ENCODE results near the gene ARSG.
"Not testable (repeated sequence)": the region's sequence is repeated elsewhere in the genome, so short reads cannot be mapped to it uniquely, and the experiment has no call there.

The ARSG gene

DNA sequence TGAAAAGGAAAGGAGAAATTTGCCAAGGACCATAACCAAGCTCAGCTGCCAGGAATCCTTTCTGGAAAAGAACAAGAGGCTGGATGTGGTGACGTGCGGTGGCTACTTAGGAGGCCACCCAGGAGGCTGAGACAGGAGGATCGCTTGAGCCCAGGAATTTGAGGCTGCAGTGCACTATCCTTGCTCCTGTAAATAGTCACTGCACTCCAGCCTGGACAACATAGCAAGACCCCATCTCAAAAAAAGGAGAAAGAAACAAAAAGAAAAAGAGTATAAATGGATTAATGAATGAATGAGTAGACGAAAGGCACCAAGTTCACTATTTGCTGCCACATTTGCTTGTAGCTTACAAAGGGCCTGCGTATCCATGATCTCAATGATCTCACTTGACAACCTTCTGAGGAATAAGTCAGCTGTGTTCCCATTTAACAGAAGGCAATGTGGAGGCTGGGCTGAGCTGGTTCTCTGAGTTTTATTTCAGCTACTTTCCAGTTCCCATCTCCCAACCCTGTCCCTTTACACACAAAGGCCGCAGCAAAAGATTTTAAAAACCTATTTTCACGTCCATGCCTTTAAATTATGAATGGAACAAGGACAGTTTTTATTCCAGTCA is 29.8 kb downstream of the ARSG start:
- Histone ChIP-seq H3K27me3 (ENCODE audit: control insufficient read depth, insufficient read depth, low read length) (no peaks in the 10 kb centered on the region), H3K36me3 (ENCODE audit: control insufficient read depth, insufficient read depth, low read length) (no peaks in the 10 kb centered on the region), H3K27ac (ENCODE audit: low read depth, low read length) (no peak overlapping the region), H3K4me1 (ENCODE audit: control insufficient read depth, insufficient read depth, low read length) (no peaks in the 10 kb centered on the region; the same call in 1 of the 2 replicates), H3K9ac (ENCODE audit: low read length) (no peak overlapping the region), H3K9me3 (ENCODE audit: control insufficient read depth, insufficient read depth, low read depth, low read length) (peaks cover 5% of the 10 kb centered on the region; the same call in 1 of the 2 replicates), H3K4me3 (ENCODE audit: low read depth, low read length) (no peak overlapping the region)

DNA sequence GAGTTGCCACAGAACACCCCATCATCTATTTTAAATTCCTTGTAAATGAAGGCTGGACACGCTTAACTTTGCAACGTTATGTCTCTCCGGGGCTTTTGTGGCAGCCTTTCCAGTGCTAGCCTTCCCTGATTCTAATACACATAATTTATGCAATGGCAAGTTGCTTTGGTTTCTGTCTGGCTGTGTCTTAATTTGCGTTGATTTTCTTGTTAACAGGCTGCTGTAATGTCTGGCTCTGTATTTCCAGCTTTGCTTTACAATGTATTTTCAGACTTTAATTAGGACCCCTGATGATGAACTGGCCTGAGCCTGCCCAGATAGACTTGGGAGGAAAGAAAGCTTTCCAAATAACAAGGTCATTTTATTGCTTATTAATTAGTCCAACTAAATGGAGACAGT is 30.3 kb downstream of the ARSG start:
- Histone ChIP-seq H3K27ac (ENCODE audit: low read depth, low read length) (no peak overlapping the region), H3K4me1 (ENCODE audit: control insufficient read depth, insufficient read depth, low read length) (no peaks in the 10 kb centered on the region; the same call in 1 of the 2 replicates), H3K36me3 (ENCODE audit: control insufficient read depth, insufficient read depth, low read length) (no peaks in the 10 kb centered on the region), H3K27me3 (ENCODE audit: control insufficient read depth, insufficient read depth, low read length) (no peaks in the 10 kb centered on the region), H3K9ac (ENCODE audit: low read length) (no peak overlapping the region), H3K4me3 (ENCODE audit: low read depth, low read length) (no peak overlapping the region), H3K9me3 (ENCODE audit: control insufficient read depth, insufficient read depth, low read depth, low read length) (peaks cover 5% of the 10 kb centered on the region; the same call in 1 of the 2 replicates)

DNA sequence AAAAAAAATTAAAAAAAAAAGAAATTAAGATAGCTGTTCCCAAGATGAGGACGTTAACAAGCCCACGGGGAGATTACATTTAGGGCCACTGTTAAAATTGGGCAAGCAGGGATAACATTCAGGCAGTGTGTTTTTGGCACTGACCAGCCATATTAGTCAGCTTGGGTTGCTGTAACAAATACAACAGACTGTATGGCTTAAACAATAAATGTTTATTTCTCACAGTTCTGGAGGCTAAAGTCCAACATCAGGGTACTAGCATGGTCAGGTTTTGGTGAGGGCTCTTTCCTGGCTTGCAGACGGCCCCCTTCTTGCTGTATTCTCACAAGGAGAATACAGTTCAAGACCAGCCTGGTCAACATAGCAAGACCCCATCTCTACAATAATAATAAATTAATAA is 31.3 kb downstream of the ARSG start:
- no peak overlapping the region for H3K27ac ChIP-seq (ENCODE audit: low read depth, low read length)
- no peaks in the 10 kb centered on the region; the same call in 1 of the 2 replicates for H3K4me1 ChIP-seq (ENCODE audit: control insufficient read depth, insufficient read depth, low read length)
- no peak overlapping the region for H3K9ac ChIP-seq (ENCODE audit: low read length)
- peaks cover 5% of the 10 kb centered on the region; the same call in 1 of the 2 replicates for H3K9me3 ChIP-seq (ENCODE audit: control insufficient read depth, insufficient read depth, low read depth, low read length)
- H3K36me3 ChIP-seq (ENCODE audit: control insufficient read depth, insufficient read depth, low read length), result no peaks in the 10 kb centered on the region
- no peak overlapping the region for H3K4me3 ChIP-seq (ENCODE audit: low read depth, low read length)
- no peaks in the 10 kb centered on the region for H3K27me3 ChIP-seq (ENCODE audit: control insufficient read depth, insufficient read depth, low read length)

DNA sequence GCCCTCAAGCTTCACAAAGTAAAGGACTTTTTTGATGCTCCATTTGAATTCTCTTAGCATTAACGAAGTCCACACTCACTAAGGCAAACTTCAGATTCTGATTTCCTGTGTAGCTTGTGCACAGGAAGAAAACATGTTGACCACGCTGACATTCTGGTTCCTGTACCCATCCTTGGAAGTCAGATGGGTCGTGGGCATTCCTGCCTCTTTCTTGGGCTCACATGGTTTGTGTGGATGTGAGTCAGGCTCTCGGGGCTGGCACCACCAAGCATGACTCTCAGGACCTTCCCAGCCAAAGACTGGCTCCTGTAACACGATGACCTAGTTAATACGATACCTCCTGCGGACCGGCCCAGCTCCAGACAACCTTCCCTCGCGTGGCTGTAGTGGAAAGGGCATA is 32.8 kb downstream of the ARSG start:
- Histone ChIP-seq H3K9ac (ENCODE audit: low read length) (no peak overlapping the region), H3K9me3 (ENCODE audit: control insufficient read depth, insufficient read depth, low read depth, low read length) (peaks cover 5% of the 10 kb centered on the region; the same call in 1 of the 2 replicates), H3K36me3 (ENCODE audit: control insufficient read depth, insufficient read depth, low read length) (no peaks in the 10 kb centered on the region), H3K4me1 (ENCODE audit: control insufficient read depth, insufficient read depth, low read length) (no peaks in the 10 kb centered on the region; the same call in 1 of the 2 replicates), H3K4me3 (ENCODE audit: low read depth, low read length) (no peak overlapping the region), H3K27ac (ENCODE audit: low read depth, low read length) (no peak overlapping the region), H3K27me3 (ENCODE audit: control insufficient read depth, insufficient read depth, low read length) (no peaks in the 10 kb centered on the region)

DNA sequence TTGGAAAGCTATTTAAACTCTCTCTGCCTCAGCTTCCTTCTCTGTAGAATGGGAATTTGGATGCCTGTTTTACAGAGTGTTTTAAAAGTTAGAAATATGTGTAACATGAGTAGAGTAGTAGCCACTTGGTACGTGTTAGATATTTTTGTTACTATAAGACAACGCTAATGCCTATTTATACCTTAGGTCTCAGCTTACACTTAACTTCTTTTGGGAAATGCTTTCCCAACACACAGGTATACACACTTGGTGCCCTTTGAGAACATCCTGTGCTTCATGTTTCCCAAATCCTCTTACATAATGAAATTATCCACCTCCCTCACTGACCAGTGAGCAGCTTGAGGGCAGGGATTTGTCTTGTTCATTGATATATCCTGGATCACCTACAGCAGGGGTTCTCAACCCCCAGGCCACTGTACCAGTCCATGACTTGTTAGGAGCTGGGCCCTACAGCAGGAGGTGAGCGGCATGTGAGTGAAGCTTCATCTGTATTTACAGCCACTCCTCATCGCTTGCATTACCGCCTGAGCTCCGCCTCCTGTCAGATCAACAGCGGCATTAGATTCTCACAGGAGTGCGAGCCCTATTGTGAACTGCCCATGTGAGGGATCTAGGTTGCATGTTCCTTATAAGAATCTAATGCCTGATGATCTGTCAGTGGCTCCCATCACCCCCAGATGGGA is 33.5 kb downstream of the ARSG start:
- Histone ChIP-seq H3K4me1 (ENCODE audit: control insufficient read depth, insufficient read depth, low read length) (no peaks in the 10 kb centered on the region; the same call in 1 of the 2 replicates), H3K27ac (ENCODE audit: low read depth, low read length) (no peak overlapping the region)

DNA sequence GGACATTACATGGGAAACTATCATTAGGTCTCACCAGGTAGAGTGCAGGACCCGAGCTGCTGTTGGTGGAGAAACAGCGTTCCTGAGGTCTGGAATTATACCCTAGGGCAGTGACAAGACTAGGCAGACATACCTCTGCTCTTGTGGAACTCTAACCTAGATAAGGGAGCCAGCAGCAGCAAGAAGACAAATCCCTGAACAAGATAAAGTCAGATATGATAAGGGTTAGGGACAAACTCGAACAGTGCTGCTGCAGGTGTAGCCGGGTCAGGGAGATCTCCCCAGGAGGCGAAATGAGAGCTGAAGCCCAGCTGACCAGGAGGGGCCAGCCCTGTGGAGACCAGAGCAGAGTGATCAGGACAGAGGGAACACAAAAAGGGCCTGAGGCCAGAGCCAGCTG is 34.7 kb downstream of the ARSG start:
- Histone ChIP-seq H3K4me1 (ENCODE audit: control insufficient read depth, insufficient read depth, low read length) (no peaks in the 10 kb centered on the region; the same call in 1 of the 2 replicates), H3K27ac (ENCODE audit: low read depth, low read length) (no peak overlapping the region), H3K27me3 (ENCODE audit: control insufficient read depth, insufficient read depth, low read length) (no peaks in the 10 kb centered on the region), H3K36me3 (ENCODE audit: control insufficient read depth, insufficient read depth, low read length) (no peaks in the 10 kb centered on the region), H3K9me3 (ENCODE audit: control insufficient read depth, insufficient read depth, low read depth, low read length) (peaks cover 14% of the 10 kb centered on the region), H3K4me3 (ENCODE audit: low read depth, low read length) (no peak overlapping the region), H3K9ac (ENCODE audit: low read length) (no peak overlapping the region)

More for the DNA sequence above, 33.5 kb downstream of the ARSG start:
- no peak overlapping the region for H3K9ac ChIP-seq (ENCODE audit: low read length)
- H3K4me3 ChIP-seq (ENCODE audit: low read depth, low read length), result no peak overlapping the region
- H3K9me3 ChIP-seq (ENCODE audit: control insufficient read depth, insufficient read depth, low read depth, low read length), result peaks cover 7% of the 10 kb centered on the region; the same call in 1 of the 2 replicates
- no peaks in the 10 kb centered on the region for H3K36me3 ChIP-seq (ENCODE audit: control insufficient read depth, insufficient read depth, low read length)
- H3K27me3 ChIP-seq (ENCODE audit: control insufficient read depth, insufficient read depth, low read length), result no peaks in the 10 kb centered on the region

DNA sequence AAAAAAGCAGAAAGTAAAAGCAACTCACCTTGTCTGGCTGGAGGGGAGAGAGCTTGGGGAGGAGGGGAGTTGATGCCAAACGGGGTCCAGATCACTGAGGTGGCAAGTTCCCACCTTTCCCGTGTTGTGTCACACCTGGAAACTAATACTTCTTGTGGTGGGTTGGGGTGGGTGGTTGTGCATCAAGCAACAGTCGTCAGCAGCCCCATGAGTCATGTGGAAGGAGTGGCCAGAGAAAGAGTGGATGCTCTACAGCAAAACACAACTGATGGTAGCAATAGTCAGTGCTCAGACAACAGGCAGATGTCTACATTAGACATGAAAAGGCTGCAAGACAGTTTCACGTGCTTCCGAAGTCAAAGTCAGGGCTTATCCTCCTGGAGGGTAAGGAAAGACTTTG is 35.4 kb downstream of the ARSG start:
- Histone ChIP-seq H3K27ac (ENCODE audit: low read depth, low read length) (no peak overlapping the region), H3K27me3 (ENCODE audit: control insufficient read depth, insufficient read depth, low read length) (no peaks in the 10 kb centered on the region), H3K9me3 (ENCODE audit: control insufficient read depth, insufficient read depth, low read depth, low read length) (peaks cover 20% of the 10 kb centered on the region), H3K4me1 (ENCODE audit: control insufficient read depth, insufficient read depth, low read length) (no peaks in the 10 kb centered on the region; the same call in 1 of the 2 replicates), H3K4me3 (ENCODE audit: low read depth, low read length) (no peak overlapping the region), H3K36me3 (ENCODE audit: control insufficient read depth, insufficient read depth, low read length) (no peaks in the 10 kb centered on the region), H3K9ac (ENCODE audit: low read length) (no peak overlapping the region)

DNA sequence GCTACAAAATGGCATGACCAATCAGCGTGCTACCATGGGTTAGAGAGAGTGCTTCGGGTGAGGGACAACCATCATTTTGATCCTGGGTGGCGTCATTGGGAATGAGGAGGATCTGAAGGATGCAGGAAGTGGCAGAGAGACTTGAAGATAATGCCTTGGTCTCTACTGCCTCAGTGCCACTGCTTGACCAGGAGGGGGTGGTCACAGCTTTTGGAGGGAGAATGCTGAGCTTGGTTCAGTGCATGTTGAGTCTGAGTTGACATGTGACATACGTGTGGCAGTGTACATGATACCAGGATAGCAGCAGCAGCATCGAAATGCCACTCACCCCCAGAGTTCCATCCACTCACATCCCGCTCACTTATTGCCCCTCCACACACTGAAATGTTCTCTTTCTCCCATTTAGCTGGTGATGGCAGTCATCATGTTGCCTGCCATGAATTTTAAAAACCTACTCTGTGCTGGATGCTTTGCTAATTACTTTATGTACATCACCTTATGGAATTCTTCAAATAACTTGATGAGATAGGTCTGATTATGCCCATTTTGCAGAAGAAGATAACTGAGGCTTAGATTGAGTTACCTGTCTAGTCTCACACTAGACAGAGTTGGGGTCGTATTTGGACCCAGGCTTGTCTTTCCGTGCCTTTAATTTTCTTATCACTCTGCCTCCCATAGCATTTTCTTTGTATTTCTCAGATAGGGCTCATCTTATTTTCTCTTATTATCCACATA is 36.7 kb downstream of the ARSG start:
- H3K27me3 ChIP-seq (ENCODE audit: control insufficient read depth, insufficient read depth, low read length), result no peaks in the 10 kb centered on the region
- no peak overlapping the region for H3K27ac ChIP-seq (ENCODE audit: low read depth, low read length)

DNA sequence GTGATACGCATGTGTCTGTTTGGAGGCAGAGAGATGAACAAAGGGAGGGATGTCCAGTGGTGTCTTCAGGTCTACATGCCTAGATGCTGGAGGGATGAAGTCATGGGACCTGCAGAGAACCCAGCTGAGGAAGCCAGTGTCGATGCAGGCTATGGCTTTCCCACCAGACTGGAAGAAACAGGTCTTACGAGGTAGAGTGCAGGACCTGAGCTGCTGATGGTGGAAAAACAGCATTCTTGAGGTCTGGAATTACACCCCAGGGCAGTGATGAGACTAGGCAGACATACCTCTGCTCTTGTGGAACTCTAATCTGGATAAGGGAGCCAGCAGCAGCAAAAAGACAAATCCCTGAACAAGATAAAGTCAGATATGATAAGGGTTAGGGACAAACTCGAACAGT is 37.4 kb downstream of the ARSG start:
- Histone ChIP-seq H3K4me1 (ENCODE audit: control insufficient read depth, insufficient read depth, low read length) (no peaks in the 10 kb centered on the region), H3K27ac (ENCODE audit: low read depth, low read length) (no peak overlapping the region), H3K4me3 (ENCODE audit: low read depth, low read length) (no peak overlapping the region), H3K9ac (ENCODE audit: low read length) (no peak overlapping the region), H3K36me3 (ENCODE audit: control insufficient read depth, insufficient read depth, low read length) (no peaks in the 10 kb centered on the region), H3K9me3 (ENCODE audit: control insufficient read depth, insufficient read depth, low read depth, low read length) (peaks cover 29% of the 10 kb centered on the region), H3K27me3 (ENCODE audit: control insufficient read depth, insufficient read depth, low read length) (no peaks in the 10 kb centered on the region)

More for the DNA sequence above, 36.7 kb downstream of the ARSG start:
- Histone ChIP-seq H3K9ac (ENCODE audit: low read length) (no peak overlapping the region), H3K4me1 (ENCODE audit: control insufficient read depth, insufficient read depth, low read length) (no peaks in the 10 kb centered on the region), H3K9me3 (ENCODE audit: control insufficient read depth, insufficient read depth, low read depth, low read length) (peaks cover 28% of the 10 kb centered on the region), H3K4me3 (ENCODE audit: low read depth, low read length) (no peak overlapping the region), H3K36me3 (ENCODE audit: control insufficient read depth, insufficient read depth, low read length) (no peaks in the 10 kb centered on the region)

DNA sequence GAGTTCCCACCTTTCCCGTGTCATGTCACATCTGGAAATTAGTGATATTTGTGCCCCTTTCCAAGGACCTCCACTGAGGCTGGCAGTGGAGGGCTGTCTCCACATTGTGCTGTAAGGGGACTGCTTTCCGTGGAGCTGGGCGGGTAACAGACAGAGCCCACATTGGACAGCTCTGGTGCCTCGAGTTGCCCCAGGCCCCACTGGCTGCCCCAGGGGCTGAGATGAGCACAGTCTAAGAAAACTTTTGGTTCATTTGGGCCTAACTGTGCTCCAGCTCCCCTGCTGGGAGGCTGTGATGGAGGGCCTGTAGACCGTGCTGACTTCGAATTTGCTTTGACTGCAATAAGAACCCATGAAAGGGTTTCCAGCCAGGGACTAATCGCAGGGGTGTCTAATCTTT is 38.0 kb downstream of the ARSG start:
- Histone ChIP-seq H3K9me3 (ENCODE audit: control insufficient read depth, insufficient read depth, low read depth, low read length) (peaks cover 33% of the 10 kb centered on the region), H3K9ac (ENCODE audit: low read length) (no peak overlapping the region), H3K36me3 (ENCODE audit: control insufficient read depth, insufficient read depth, low read length) (no peaks in the 10 kb centered on the region), H3K4me1 (ENCODE audit: control insufficient read depth, insufficient read depth, low read length) (no peaks in the 10 kb centered on the region), H3K27ac (ENCODE audit: low read depth, low read length) (no peak overlapping the region), H3K4me3 (ENCODE audit: low read depth, low read length) (no peak overlapping the region), H3K27me3 (ENCODE audit: control insufficient read depth, insufficient read depth, low read length) (no peaks in the 10 kb centered on the region)

DNA sequence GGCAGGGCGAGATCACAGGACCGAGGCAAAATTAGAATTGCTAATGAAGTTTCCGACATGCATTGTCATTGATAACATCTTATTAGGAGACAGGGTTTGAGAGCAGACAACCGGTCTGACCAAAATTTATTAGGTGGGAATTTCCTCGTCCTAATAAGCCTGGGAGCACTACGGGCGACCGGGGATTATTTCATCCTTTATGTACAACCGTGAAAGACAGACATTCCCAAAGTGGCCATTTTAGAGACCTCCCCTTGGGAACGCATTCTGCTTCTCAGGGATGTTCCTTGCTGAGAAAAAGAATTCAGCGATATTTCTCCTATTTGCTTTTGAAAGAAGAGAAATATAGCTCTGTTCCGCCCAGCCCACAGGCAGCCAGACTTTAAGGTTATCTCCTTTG is 40.6 kb downstream of the ARSG start:
- peaks cover 32% of the 10 kb centered on the region for H3K9me3 ChIP-seq (ENCODE audit: control insufficient read depth, insufficient read depth, low read depth, low read length)
- H3K9ac ChIP-seq (ENCODE audit: low read length); H3K27ac ChIP-seq (ENCODE audit: low read depth, low read length); H3K4me3 ChIP-seq (ENCODE audit: low read depth, low read length); H3K27me3 ChIP-seq (ENCODE audit: control insufficient read depth, insufficient read depth, low read length); H3K36me3 ChIP-seq (ENCODE audit: control insufficient read depth, insufficient read depth, low read length); H3K4me1 ChIP-seq (ENCODE audit: control insufficient read depth, insufficient read depth, low read length): not testable (repeated sequence)

Data from HUES6 (cell line).